HCT116 (cell line): ENCODE results near the gene THSD4. TPM values are rescaled to one million over a fixed set of nuclear protein-coding genes. Genes with fewer than 3 reads are reported as not detected.

Experiments used
- ATAC-seq: fragments of 200-7000 bp; cut with Tn5 transposase; 2 replicates; pipeline ENCODE4 v1.9.1; 2020; ENCODE audit warnings: mild to moderate bottlenecking, moderate library complexity
- BruUV-seq: library from RNA; stranded (reverse); fragments of 400-500 nt; replicated peaks from 2 replicates; lab custom pipeline; 2021; lab: Mats Ljungman, UMichigan
- CTCF ChIA-PET: fragments of 300-600 bp; sonication (Branson Sonifier 250); formaldehyde crosslinking; loops from one replicate; lab custom pipeline; 2021; ENCODE audit warnings: antibody characterized with exemption; lab: Charles Lee
- POLR2A ChIA-PET: fragments of 300-600, 350-600 bp; sonication (Branson Sonifier 250); formaldehyde crosslinking; loops from one replicate; lab custom pipeline; 2021; ENCODE audit warnings: antibody characterized with exemption; lab: Charles Lee
- RAD21 ChIA-PET, 2 experiments: fragments of 300-600 bp; sonication (Branson Sonifier 250); formaldehyde crosslinking; loops; one replicate each; lab custom pipeline; 2023; ENCODE audit warnings: low total read pairs in 2 of 2; ENCODE audit not compliant: uncharacterized antibody in 2 of 2, unreplicated experiment in 2 of 2, low non-redundant PET in 1 of 2; lab: Charles Lee
- DNase-seq: peaks from one replicate; pipeline ENCODE4 v3.0.0-alpha.2; 2010; ENCODE audit warnings: low read depth, low spot score
- H2AFZ ChIP-seq: fragments of 200-600 bp; shearing (Covaris generic), sonication (generic); 2 replicates; pipeline ENCODE4 v1.6.1; 2017; ENCODE audit warnings: low read depth, mixed run types, mixed read lengths, antibody characterized with exemption, low read length; ENCODE audit not compliant: poor library complexity, severe bottlenecking
- H3K27ac ChIP-seq: 2 replicates; pipeline ENCODE4 v1.5.1; 2012; ENCODE audit warnings: low read depth, low read length
- H3K27me3 ChIP-seq: fragments of 200-600 bp; sonication (generic); 2 replicates; pipeline ENCODE4 v1.6.1; 2016; ENCODE audit warnings: mixed run types, low read length, mixed read lengths; ENCODE audit not compliant: insufficient read depth
- H3K36me3 ChIP-seq, 2 experiments: fragments of 200-500 bp in 1 of 2; fragments of 200-600 bp in 1 of 2; sonication (Bioruptor generic) in 1 of 2; sonication (generic) in 1 of 2; 2 replicates each; pipeline versions ENCODE4 v1.5.1 to v1.6.1; 2014 to 2016; ENCODE audit warnings: low read length in 2 of 2, inconsistent platforms in 1 of 2, mixed read lengths in 1 of 2, mixed run types in 1 of 2; ENCODE audit not compliant: insufficient read depth in 2 of 2, control insufficient read depth in 1 of 2
- H3K4me1 ChIP-seq, 2 experiments: fragments of 200-600 bp in 1 of 2; sonication (generic) in 1 of 2; 2 replicates each; pipeline versions ENCODE4 v1.5.1 to v1.6.1; 2012 to 2017; ENCODE audit warnings: low read length in 2 of 2, inconsistent platforms in 1 of 2, mild to moderate bottlenecking in 1 of 2, mixed read lengths in 1 of 2, mixed run types in 1 of 2, moderate library complexity in 1 of 2; ENCODE audit not compliant: insufficient read depth in 2 of 2, control insufficient read depth in 1 of 2
- H3K4me2 ChIP-seq: fragments of 200-600 bp; sonication (generic); 2 replicates; pipeline ENCODE4 v1.6.1; 2017; ENCODE audit warnings: mixed run types, low read length, mixed read lengths
- H3K4me3 ChIP-seq, 2 experiments: fragments of 200-600 bp in 1 of 2; sonication (generic) in 1 of 2; replicated peaks in 1 of 2; 2 replicates each; pipeline ENCODE4 v1.5.1; 2011 to 2016; ENCODE audit warnings: low read length in 2 of 2, control low read depth in 1 of 2, low read depth in 1 of 2, mild to moderate bottlenecking in 1 of 2, mixed read lengths in 1 of 2, mixed run types in 1 of 2
- H3K79me2 ChIP-seq: fragments of 200-600 bp; sonication (generic); 2 replicates; pipeline ENCODE4 v1.6.1; 2017; ENCODE audit warnings: mild to moderate bottlenecking, mixed run types, low read length, moderate library complexity, mixed read lengths; ENCODE audit not compliant: insufficient read depth
- H3K9ac ChIP-seq: fragments of 200-600 bp; sonication (generic); 2 replicates; pipeline ENCODE4 v1.6.1; 2016; ENCODE audit warnings: low read length, mixed read lengths
- H3K9me2 ChIP-seq: fragments of 200-600 bp; sonication (generic), shearing (Covaris generic); 2 replicates; pipeline ENCODE4 v1.6.1; 2017; ENCODE audit warnings: mixed run types, mild to moderate bottlenecking, moderate library complexity; ENCODE audit not compliant: insufficient read depth
- H3K9me3 ChIP-seq, 2 experiments: fragments of 200-500 bp in 1 of 2; fragments of 200-600 bp in 1 of 2; sonication (Bioruptor generic) in 1 of 2; sonication (generic) in 1 of 2; 2 replicates each; pipeline ENCODE4 v1.6.1; 2014 to 2017; ENCODE audit warnings: low read length in 2 of 2, mixed read lengths in 2 of 2, inconsistent platforms in 1 of 2, low read depth in 1 of 2, mild to moderate bottlenecking in 1 of 2, mixed run types in 1 of 2, moderate library complexity in 1 of 2; ENCODE audit not compliant: control insufficient read depth in 1 of 2, insufficient read depth in 1 of 2
- H4K20me1 ChIP-seq: fragments of 200-600 bp; sonication (generic), shearing (Covaris generic); 2 replicates; pipeline ENCODE4 v1.6.1; 2017; ENCODE audit warnings: mixed run types, mild to moderate bottlenecking, moderate library complexity; ENCODE audit not compliant: insufficient read depth
- ATF3 ChIP-seq: IDR thresholded peaks from 2 replicates; pipeline ENCODE4 v1.6.1; 2012
- CEBPB ChIP-seq: IDR thresholded peaks from 2 replicates; pipeline ENCODE4 v1.6.1; 2012; ENCODE audit warnings: low read depth
- JUND ChIP-seq: IDR thresholded peaks from 2 replicates; pipeline ENCODE4 v1.6.1; 2012
- MAX ChIP-seq: IDR thresholded peaks from 2 replicates; pipeline ENCODE4 v1.6.1; 2012
- REST ChIP-seq: IDR thresholded peaks from 2 replicates; pipeline ENCODE4 v1.6.1; 2012; ENCODE audit warnings: low read depth
- SP1 ChIP-seq: IDR thresholded peaks from 2 replicates; pipeline ENCODE4 v1.6.1; 2012; ENCODE audit warnings: low read depth
- SRF ChIP-seq: IDR thresholded peaks from 2 replicates; pipeline ENCODE4 v1.6.1; 2012; ENCODE audit warnings: low read depth
- ZBTB33 ChIP-seq: IDR thresholded peaks from 2 replicates; pipeline ENCODE4 v1.6.1; 2011; ENCODE audit warnings: mild to moderate bottlenecking, low read length, moderate library complexity; ENCODE audit not compliant: insufficient replicate concordance; ENCODE audit errors: extremely low read depth
- intact Hi-C: fragments of 100-400 bp; cut with micrococcal nuclease; formaldehyde crosslinking; loops from 2 replicates; pipeline ENCODE4 v1.10.0; 2022
- total RNA-seq: library from RNA; stranded (reverse); gene quantifications from one replicate; pipeline ENCODE4 v1.2.1, GENCODE V29; 2021; ENCODE audit not compliant: unreplicated experiment
- TF ChIP-seq, protein P1 (sequence below), 3 experiments: fragments of 200-600 bp in 1 of 3; sonication (generic) in 1 of 3; IDR thresholded peaks in 2 of 3; conservative IDR thresholded peaks in 1 of 3; 2 replicates each; pipeline ENCODE4 v1.5.1; 2012 to 2017; ENCODE audit warnings: low read depth in 2 of 3, low read length in 2 of 3, antibody characterized with exemption in 1 of 3, borderline replicate concordance in 1 of 3, control low read depth in 1 of 3, mild to moderate bottlenecking in 1 of 3, mixed read lengths in 1 of 3, mixed run types in 1 of 3, moderate library complexity in 1 of 3; ENCODE audit not compliant: insufficient read depth in 1 of 3

THSD4 gene
- total RNA-seq, 1 experiment from 2014 or later: 30.5 TPM

DNA sequence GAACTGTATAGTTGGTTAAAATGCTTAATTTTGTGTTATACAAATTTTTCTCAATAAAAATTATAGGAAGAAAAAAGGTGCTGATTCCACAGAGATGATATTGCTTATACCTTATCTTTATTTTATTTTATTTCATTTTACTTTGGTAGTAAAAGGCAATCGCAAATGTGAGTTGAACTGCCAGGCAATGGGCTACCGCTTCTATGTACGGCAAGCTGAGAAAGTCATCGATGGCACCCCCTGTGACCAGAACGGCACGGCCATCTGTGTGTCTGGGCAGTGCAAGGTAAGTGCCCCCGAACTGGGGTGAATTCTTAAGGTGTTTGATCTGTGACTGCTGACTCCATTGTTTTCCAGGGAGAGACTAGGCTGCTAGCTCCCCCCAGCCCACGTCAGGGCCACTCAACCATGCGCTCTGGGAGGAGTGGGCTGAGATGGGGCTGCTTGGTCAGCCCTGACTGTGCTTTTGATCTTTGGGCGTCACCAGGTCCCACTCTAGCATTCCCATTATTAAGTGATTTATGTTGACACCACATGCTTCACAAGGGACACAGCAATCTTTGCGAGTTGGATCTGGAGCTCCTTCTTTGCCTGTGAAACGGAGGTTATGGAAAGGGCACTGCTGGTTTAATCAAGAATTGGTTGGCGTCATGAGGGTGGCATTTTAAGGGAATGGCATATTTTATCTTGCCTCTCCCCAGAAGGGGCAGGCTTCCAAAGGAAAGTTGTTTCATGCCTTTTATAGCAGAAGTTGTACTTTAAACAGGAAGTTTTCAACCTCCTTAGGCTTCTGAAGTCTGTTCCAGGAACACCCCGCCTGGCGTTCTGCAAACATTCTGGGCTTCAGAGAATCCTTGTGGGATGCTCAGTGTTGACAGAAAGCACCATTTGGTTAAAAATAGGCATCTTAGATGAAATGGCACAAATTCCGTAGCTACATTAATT is 296.5 kb downstream of the THSD4 start:
- no peaks in the 10 kb centered on the region for H3K9me3 ChIP-seq
- ATAC-seq: peak; percentile 73
- peaks cover 17 to 28% of the 10 kb centered on the region in 2 experiments for H3K4me1 ChIP-seq
- peak overlapping the region; percentile 68 for H3K27ac ChIP-seq
- peak overlapping the region; percentile 6 to 20; a peak in 3 of 4 replicates for H3K4me3 ChIP-seq
- H4K20me1 ChIP-seq: no peaks in the 10 kb centered on the region
- intact Hi-C loops: no loop called here
- TF ChIP-seq SRF: 0 out of 2 replicates have a peak, but pooled peaks have one; percentile 33
- peak; percentile 21; the same call in 1 of the 2 replicates for TF ChIP-seq JUND
- peak; percentile 43; the same call in 1 of the 2 replicates for TF ChIP-seq SP1
- TF ChIP-seq, protein P1, sequence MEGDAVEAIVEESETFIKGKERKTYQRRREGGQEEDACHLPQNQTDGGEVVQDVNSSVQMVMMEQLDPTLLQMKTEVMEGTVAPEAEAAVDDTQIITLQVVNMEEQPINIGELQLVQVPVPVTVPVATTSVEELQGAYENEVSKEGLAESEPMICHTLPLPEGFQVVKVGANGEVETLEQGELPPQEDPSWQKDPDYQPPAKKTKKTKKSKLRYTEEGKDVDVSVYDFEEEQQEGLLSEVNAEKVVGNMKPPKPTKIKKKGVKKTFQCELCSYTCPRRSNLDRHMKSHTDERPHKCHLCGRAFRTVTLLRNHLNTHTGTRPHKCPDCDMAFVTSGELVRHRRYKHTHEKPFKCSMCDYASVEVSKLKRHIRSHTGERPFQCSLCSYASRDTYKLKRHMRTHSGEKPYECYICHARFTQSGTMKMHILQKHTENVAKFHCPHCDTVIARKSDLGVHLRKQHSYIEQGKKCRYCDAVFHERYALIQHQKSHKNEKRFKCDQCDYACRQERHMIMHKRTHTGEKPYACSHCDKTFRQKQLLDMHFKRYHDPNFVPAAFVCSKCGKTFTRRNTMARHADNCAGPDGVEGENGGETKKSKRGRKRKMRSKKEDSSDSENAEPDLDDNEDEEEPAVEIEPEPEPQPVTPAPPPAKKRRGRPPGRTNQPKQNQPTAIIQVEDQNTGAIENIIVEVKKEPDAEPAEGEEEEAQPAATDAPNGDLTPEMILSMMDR (IDR thresholded peaks at IDR 0.05 in 2 of 3, conservative IDR thresholded peaks at IDR 0.05 in 1 of 3; ENCODE audit: borderline replicate concordance in 1 of 3, insufficient read depth in 1 of 3, low read depth in 2 of 3, low read length in 2 of 3): peak in 1 of 3 experiments; percentile 20; a peak in 1 of 6 replicates
- TF ChIP-seq CEBPB: no peak
- TF ChIP-seq ATF3: no peak
- no peak for TF ChIP-seq ZBTB33
- TF ChIP-seq MAX: peak; percentile 26; the same call in 1 of the 2 replicates
- no peak for TF ChIP-seq REST
- TF ChIP-seq, all 23 proteins: peak for 5
- Histone ChIP-seq H3K9me2 (no peaks in the 10 kb centered on the region), H3K79me2 (no peaks in the 10 kb centered on the region), H3K36me3 (no peaks in the 10 kb centered on the region), H3K9ac (peak overlapping the region; percentile 41; the same call in 1 of the 2 replicates), H3K27me3 (no peaks in the 10 kb centered on the region), H2AFZ (no peak overlapping the region), H3K4me2 (peak overlapping the region; percentile 64)
- ChIA-PET POLR2A (no interaction called here), CTCF (no interaction called here), RAD21 (no interaction called here)
- TSS peak; percentile 67 for BruUV-seq
- no peak for DNase-seq
